ENCODE results near the gene CELA2B.
"Not testable (repeated sequence)": the region's sequence is repeated elsewhere in the genome, so short reads cannot be mapped to it uniquely, and the experiment has no call there.

Gene CELA2B

GRCh38 chr1:15475752-15476314 lies at the start of gene CELA2B:
Gene CELA2B (plus strand): TSS chr1:15476104. CDS start chr1:15476126, 22 bp downstream.
- no peak for DNase-seq

DNA sequence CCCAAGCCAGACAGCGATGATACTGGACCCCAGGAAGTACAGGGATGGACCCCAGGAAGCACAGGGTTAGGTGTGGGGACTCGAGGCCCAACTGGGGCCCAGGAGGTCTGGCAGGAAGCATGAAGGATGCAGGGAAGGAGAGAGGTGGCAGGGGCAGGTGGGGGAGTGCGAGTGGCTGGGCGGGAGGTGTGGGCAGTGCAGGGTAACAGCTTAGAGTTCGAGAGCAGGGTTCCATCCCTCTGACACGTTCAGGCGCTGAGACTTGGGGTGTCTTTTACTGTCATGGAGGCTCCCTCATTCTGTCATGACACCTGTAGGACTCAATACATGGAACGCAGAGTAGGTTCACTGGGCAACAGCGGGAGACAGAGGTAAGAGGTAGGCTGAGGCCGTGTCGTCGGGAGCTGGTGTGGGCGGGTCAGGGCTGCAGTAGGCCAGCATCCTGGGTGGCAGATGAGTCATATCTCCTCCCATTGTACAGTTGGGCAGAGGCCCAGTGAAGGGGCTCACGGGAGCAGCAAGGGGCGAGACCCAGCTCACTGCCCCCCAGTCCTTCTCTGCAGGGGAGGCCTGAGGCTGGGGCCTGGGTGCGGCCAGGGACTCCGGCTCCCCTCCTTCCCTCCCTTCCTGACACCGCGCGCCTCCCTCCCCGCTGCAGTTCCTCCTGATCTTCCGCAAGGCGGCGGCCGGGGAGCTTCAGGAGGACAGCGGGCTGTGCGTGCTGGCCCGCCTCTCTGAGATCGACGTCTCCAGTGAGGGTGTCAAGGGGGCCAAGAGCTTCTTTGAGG lies 49.2 kb upstream of the CELA2B start:
- DNase-seq = no peak

DNA sequence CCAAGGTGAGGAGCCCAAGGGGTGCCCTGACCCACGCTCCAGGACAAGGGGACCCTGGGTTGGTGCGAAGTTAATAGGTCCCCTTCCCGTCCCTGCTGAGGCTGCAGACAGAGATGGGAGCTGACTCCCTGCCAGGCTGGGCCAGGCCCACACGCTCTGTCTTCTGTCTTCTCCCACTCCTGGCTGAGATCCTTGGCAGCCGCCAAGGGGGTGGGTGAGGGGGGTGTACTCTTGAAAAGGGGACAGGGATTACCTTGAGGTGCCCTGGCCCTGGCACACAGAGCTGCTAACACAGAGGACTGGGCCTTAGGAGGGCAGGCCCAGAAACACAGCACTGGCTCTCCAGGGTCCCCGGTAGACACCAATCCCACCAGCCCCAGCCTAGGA lies 48.6 kb upstream of the CELA2B start:
- DNase-seq = no peak

DNA sequence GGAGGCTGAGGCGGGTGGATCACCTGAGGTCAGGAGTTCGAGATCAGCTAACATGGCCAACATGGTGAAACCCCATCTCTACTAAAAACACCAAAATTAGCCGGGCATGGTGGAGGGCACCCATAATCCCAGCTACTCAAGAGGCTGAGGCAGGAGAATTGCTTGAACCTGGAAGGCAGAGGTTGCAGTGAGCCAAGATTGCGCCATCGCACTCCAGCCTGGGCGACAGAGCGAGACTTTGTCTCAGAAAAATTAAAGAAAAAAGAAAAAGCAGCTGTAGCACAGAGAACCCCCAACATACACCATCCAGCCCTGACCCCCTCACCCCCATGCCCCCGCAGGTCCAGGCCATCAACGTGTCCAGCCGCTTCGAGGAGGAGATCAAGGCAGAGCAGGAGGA lies 47.7 kb upstream of the CELA2B start:
- not testable (repeated sequence) for DNase-seq

DNA sequence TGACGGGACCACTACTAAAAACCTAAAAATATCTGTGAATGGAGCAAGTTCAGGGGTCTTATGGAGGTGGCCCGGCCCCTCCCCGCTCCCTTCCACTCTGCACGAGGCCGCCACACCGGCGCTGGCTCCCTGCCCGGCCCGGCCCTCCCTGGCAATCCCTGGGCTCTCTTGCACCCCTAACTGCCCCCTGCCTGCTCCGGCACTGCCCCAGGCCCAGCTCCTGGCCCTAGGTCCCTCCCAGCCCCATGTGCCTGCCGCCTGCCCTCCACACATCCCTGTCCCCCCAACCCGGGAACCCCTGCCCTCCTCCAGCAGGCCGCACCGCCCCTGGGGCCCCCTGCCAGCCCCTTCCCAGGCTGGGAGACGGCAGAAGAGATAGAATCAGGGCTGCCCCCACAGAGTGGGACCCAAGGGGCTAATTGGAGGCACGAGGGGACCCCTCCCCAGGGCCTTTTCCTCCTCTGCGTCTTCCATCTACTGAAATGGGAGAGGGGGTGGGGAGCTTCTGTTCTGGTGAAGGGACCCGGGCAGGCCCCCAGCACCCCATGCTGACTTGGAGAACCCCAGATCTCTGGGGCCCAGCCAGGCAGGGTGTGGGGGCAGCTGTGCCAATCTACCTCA lies 47.0 kb upstream of the CELA2B start:
- no peak for DNase-seq

DNA sequence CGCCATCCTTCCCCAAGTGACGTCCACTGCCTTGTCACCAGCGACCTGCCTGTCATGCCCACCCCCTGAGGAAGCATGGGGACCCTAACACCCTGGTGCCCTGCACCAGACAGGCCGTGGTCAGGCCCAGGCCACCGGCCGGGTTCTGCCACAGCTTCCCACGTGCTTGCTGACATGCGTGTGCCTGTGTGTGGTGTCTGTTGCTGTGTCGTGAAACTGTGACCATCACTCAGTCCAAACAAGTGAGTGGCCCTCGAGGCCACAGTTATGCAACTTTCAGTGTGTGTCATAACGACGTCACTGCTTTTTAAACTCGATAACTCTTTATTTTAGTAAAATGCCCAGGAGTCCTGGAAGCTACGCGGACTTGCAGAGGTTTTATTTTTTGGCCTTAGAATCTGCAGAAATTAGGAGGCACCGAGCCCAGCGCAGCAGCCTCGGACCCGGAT lies 46.2 kb upstream of the CELA2B start:
- no peak for DNase-seq

- DNase-seq = no peak
These were observed 44.9 kb upstream of the CELA2B start for GRCh38 chr1:15430787-15431570.

GRCh38 chr1:15431571-15431948 lies 44.3 kb upstream of the CELA2B start:
- DNase-seq = no peak

GRCh38 chr1:15432324-15432723 lies 43.6 kb upstream of the CELA2B start:
- DNase-seq = no peak

- no peak for DNase-seq
These were observed 42.4 kb upstream of the CELA2B start for GRCh38 chr1:15433471-15433870.

- DNase-seq = not testable (repeated sequence)
These were observed 41.2 kb upstream of the CELA2B start for GRCh38 chr1:15434739-15435138.

DNA sequence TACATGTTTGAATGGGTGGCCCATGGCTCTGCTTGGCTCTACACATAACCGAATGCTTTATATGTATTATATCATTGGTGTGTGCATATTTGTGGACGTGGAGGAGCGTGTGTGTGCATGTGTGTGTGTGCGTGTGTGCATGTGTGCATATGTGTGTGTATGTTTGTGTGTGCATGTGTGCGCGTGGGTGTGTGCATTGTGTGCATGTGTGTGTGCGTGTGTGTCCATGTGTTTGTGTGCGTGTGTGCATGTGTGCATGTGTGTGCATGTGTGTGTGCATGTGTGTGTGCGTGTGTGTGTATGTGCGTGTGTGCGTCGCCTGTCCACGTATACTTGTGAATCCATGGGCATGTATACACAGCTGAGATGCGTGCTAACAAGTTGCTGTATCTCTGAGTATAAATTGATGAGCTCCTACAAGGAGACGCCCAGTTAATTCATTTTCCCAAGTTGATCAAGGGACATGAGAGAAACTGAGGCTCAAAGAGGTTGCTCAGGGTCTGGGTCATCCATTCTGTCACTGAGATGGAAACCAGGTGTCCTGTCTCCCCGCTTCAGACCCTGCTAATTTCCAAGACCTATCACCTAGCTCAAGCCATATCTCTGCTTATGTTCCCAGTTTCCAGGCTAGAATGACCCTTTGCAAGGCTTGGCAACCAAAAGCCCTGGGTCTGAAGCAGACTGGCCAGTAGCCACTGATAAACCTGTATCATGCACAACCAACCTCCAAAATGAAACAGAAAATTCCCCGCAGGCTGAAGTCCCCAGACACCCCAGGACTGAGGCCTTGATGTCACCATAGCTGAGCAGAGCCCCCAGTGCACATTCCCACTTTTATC lies 40.4 kb upstream of the CELA2B start:
- DNase-seq = no peak

- no peak for DNase-seq
These were observed 38.9 kb upstream of the CELA2B start for GRCh38 chr1:15436881-15437442.

DNA sequence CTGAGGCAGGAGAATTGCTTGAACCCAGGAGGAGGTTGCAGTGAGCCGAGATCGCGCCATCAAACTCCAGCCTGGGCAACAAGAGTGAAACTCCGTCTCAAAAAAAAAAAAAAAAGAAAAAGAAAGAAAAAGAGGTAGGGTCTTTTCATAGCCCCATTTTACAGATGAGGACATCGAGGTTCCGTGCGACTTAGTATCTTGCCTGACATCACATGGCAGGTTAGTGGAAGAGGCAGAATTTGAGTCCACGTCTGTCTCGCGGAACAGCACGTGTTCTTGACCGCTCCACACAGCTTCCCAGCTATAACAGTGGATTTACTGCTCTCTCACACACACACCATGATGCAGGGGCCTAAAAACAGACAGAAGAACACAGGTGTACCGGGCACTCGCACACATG lies 36.6 kb upstream of the CELA2B start:
- DNase-seq = no peak

GRCh38 chr1:15440357-15440756 lies 35.5 kb upstream of the CELA2B start:
- DNase-seq = no peak

- no peak for DNase-seq
These were observed 34.7 kb upstream of the CELA2B start for GRCh38 chr1:15441247-15441646.

DNA sequence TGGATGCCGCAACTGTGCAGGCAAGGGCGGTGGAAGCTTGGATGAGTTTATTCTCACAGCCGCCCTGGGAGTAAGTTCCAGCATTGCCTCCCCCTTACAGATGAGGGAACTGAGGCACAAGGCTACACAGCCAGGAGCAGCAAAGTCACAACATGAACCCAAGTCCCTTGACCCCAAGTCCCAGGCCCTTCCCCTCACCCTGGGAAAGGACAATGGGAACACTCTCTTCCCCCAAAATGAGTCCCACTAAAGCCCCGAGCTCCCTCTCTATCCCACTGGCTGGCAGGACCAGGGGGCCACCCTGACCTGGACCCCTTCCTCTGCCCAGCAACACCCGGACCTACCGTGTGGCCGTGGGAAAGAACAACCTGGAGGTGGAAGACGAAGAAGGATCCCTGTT lies 33.8 kb upstream of the CELA2B start:
- no peak for DNase-seq

DNA sequence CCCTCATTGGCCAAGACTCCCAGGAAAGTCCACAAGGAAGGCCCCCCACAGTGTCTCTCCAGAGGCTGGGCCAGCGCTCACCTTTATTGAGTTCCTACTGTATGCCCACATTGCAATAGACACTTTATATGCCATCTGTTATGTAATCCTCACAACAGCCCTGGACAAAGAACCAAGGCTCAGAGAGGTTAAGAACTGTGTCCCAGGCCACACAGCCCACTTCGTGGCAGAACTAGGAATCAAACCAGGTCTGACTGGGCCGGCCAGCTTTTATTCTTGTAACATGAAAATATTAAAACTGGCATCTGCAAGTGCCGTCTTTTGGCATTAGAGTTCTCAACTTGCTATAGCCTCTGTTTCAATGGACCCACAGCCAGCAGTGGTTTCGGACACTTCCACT lies 33.1 kb upstream of the CELA2B start:
- no peak for DNase-seq

DNA sequence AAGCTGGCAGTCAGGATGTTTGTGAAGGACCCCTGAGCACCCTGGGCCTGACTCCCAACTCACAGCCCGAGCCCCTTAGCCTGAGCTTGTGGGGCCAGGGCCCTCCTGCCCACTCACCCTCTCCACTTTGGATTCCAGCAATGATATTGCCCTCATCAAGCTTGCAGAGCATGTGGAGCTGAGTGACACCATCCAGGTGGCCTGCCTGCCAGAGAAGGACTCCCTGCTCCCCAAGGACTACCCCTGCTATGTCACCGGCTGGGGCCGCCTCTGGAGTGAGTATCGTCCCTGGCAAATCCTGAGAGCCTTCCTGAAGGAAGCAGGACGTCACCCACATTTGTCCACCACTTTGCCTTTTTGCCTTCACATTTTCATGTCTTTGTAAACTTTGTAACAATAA lies 32.6 kb upstream of the CELA2B start:
- no peak for DNase-seq

GRCh38 chr1:15444468-15445389 lies 31.2 kb upstream of the CELA2B start:
- DNase-seq = no peak

Data from NCI-H2029 treated with DMSO at 0.1 percent for 48 hours (cell line).